Fibroblast of villous mesenchyme (primary cell): ENCODE results near the gene NRG3. TPM values are rescaled to one million over a fixed set of nuclear protein-coding genes. Genes with fewer than 3 reads are reported as not detected.

ENCODE experiments used
- DNase-seq: peaks from one replicate; pipeline ENCODE4 v3.0.0-alpha.2; 2010; ENCODE audit warnings: low read depth
- H3K4me3 ChIP-seq: 2 replicates; pipeline ENCODE4 v1.5.1; 2011; ENCODE audit warnings: low read depth, mild to moderate bottlenecking, low read length
- total RNA-seq: library from RNA; depleted of rRNA; stranded (reverse); fragments of >200 nt; gene quantifications from 2 replicates; pipeline ENCODE4 v1.2.3, GENCODE V29; 2012
- TF ChIP-seq, protein P1 (sequence below): IDR thresholded peaks from 2 replicates; pipeline ENCODE4 v1.5.1; 2012; ENCODE audit warnings: low read depth, mild to moderate bottlenecking, low read length; ENCODE audit not compliant: insufficient read depth

NRG3 gene
- total RNA-seq, 1 donor: not detected

DNA sequence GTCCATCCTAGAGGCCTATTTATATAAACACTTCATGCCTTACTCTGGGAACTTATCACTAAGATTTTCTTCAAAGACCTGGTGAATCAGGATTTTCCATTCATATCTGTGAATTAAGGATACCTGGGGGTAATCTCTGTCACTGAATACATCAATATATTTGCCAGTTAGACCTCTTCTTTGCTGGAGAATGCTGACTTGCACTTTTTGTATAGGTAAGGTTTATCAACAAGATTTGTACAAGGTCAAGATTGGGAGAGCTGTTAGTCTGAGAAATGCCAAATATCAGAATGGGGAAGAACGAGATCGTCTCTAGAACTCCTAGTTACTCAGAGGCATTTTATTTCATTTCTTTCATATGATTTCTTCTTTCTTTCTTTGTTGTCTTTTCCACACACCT is 1060.0 kb downstream of the NRG3 start:
- TF ChIP-seq, protein P1, sequence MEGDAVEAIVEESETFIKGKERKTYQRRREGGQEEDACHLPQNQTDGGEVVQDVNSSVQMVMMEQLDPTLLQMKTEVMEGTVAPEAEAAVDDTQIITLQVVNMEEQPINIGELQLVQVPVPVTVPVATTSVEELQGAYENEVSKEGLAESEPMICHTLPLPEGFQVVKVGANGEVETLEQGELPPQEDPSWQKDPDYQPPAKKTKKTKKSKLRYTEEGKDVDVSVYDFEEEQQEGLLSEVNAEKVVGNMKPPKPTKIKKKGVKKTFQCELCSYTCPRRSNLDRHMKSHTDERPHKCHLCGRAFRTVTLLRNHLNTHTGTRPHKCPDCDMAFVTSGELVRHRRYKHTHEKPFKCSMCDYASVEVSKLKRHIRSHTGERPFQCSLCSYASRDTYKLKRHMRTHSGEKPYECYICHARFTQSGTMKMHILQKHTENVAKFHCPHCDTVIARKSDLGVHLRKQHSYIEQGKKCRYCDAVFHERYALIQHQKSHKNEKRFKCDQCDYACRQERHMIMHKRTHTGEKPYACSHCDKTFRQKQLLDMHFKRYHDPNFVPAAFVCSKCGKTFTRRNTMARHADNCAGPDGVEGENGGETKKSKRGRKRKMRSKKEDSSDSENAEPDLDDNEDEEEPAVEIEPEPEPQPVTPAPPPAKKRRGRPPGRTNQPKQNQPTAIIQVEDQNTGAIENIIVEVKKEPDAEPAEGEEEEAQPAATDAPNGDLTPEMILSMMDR: no peak
- DNase-seq: no peak
- no peak overlapping the region for H3K4me3 ChIP-seq

DNA sequence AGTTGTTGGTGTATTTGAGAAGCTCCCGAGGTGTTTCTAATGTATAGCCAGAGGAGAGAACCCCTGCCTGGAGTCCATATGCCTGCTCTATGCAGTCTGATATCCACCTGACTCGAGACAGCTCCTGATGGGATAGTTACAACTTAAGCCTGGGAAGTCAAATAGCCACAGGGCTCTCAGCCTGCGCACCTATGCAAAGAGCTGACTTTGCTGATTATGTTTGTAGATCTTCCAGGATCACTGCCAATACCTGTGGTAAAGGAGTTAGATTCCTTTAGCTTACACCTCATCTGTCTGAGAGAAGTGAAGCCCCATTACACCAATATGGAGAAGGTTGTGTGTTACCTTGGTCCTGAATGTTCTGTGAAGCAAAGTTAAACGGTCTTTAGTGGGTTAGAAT is 1063.3 kb downstream of the NRG3 start:
- no peak overlapping the region for H3K4me3 ChIP-seq
- no peak for DNase-seq
- TF ChIP-seq, protein P1: no peak

DNA sequence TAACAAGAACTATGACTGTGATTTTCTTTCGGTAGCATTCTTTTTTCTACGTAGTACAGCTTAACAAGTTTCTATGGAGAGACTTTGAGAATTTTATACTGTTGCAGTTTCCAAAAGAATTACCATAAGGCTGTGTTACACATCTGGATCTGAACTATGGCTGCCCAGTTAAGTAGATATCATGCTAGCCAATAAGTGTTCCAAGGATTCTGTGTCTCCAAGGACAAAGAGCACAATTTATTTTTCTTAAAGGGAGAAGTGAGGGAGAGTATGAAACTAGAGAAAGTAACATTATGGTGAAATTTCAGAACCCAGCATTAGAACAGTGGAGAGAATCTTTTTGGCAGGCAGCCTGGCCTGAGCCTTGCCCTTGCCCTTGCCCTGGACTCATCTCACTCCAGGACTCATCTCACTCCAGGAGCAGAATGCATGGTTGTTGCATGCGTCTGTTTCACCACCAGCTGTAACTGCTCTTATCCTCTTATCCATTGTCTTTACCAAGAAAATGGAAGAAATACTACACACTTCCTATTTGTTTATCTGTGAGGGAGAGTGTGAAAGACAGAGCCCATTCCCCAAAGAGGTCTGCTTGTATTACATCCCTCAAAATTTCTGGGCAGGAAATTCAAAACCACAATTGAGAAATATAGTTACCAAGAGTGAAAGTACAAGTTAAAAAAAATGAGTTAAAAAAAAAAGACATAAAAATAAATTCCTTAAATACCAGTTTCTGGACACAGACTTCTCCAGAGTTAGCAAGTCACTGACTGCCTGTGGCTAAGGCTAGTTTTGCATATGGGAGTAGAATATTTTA is 1067.5 kb downstream of the NRG3 start:
- peak; percentile 40 for DNase-seq
- TF ChIP-seq, protein P1: no peak
- no peak overlapping the region for H3K4me3 ChIP-seq

DNA sequence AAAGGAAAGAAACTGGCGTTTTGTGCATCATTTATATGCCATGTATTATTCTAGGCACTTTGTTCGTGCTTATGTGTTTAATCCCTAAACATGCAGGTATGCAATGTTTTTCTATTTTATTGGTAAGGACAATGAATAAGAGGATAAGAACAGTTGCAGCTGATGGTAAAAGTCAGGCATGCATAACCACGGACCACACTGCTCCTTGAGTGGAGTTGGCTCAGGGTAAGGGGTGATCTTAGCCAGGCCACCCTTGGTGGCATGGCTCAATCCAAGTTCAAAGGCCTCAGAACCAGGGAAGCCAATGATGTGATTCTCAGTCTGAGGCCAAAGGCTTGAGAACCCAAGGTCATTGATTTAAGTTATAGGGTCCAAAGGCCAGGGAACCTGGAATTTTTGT is 1068.1 kb downstream of the NRG3 start:
- TF ChIP-seq, protein P1: no peak
- H3K4me3 ChIP-seq: no peak overlapping the region
- DNase-seq: no peak

DNA sequence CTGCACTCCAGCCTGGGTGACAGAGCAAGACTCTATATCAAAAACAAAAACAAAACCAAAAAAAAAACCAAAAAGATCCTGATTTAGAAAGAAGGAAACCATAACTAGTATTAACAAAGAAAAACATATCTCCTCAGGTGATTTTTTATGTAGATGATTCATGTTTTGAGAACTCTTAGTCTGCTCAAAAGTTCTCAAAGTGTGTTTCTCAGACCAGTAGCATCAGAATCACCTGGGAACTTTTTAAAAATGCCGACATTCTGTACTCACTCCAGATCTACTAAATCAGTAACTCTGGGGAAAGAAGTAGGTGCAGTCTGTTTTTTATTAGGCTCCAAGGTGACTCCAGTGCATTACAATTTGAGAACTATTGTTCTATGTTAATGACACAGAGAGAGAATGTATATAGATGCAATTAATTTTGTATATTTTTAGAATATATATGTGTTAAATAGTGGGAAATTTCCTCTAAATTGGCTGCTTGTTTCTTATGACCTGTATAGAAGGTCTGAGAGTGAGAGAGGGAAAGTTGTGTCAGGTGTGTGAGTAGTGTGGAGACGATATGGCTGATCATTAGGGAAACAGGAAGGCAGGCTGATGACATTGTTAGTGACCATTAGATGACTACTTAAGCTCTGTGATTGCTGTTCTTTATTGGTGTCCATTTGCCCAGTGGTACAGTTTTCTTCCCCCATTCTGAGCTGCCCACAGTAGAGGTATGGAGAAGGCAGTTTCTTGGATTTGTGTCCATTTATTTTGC is 1075.0 kb downstream of the NRG3 start:
- H3K4me3 ChIP-seq: no peak overlapping the region
- TF ChIP-seq, protein P1: no peak
- DNase-seq: no peak

DNA sequence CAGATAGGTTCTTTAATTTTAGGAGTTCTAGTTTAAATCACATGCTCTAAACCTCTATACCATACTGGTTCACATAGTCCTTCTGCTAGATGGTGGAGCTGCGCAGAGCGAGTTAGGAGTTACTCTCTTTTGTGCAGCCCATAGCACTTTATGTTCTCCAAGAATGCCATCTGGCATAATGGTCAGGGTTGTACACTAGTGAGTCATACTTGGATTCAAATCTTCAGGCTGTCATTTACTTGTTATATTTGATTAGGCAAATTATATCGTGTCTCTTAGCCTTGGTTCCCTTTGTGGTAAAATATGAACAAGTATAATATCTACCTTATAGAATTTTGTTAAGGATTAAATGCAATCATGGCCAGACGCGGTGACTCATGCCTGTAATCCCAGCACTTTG is 1078.3 kb downstream of the NRG3 start:
- no peak overlapping the region for H3K4me3 ChIP-seq
- no peak for DNase-seq
- TF ChIP-seq, protein P1: no peak
